B cell (primary cell): Measurements from ENCODE around the gene COL21A1.

Experiments used
- EZH2 ChIP-seq: IDR thresholded peaks from 2 replicates; pipeline ENCODE4 v1.6.1; 2012; ENCODE audit warnings: borderline replicate concordance, low read depth, mild to moderate bottlenecking, moderate library complexity, low read length; ENCODE audit not compliant: insufficient read depth, poor library complexity, severe bottlenecking
- TF ChIP-seq, protein P1 (sequence below): fragments of 200-600 bp; IDR thresholded peaks from one replicate; pipeline ENCODE4 v1.8.0; 2022; ENCODE audit warnings: antibody characterized with exemption, mild to moderate bottlenecking

GRCh38 chr6:56025795-56026194, 221.6 kb downstream of the COL21A1 start:
- TF ChIP-seq, protein P1, sequence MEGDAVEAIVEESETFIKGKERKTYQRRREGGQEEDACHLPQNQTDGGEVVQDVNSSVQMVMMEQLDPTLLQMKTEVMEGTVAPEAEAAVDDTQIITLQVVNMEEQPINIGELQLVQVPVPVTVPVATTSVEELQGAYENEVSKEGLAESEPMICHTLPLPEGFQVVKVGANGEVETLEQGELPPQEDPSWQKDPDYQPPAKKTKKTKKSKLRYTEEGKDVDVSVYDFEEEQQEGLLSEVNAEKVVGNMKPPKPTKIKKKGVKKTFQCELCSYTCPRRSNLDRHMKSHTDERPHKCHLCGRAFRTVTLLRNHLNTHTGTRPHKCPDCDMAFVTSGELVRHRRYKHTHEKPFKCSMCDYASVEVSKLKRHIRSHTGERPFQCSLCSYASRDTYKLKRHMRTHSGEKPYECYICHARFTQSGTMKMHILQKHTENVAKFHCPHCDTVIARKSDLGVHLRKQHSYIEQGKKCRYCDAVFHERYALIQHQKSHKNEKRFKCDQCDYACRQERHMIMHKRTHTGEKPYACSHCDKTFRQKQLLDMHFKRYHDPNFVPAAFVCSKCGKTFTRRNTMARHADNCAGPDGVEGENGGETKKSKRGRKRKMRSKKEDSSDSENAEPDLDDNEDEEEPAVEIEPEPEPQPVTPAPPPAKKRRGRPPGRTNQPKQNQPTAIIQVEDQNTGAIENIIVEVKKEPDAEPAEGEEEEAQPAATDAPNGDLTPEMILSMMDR = no peak
- no peak for TF ChIP-seq EZH2
